HG02870 (cell line): Measurements from ENCODE around the gene BTBD7.
"Not testable (repeated sequence)": the region's sequence is repeated elsewhere in the genome, so short reads cannot be mapped to it uniquely, and the experiment has no call there.

Source experiments
- ATAC-seq: cut with Tn5 transposase; IDR thresholded peaks from one replicate; pipeline ENCODE4 v1.9.1; 2021; ENCODE audit warnings: mild to moderate bottlenecking, moderate library complexity; ENCODE audit not compliant: unreplicated experiment

BTBD7 gene

DNA sequence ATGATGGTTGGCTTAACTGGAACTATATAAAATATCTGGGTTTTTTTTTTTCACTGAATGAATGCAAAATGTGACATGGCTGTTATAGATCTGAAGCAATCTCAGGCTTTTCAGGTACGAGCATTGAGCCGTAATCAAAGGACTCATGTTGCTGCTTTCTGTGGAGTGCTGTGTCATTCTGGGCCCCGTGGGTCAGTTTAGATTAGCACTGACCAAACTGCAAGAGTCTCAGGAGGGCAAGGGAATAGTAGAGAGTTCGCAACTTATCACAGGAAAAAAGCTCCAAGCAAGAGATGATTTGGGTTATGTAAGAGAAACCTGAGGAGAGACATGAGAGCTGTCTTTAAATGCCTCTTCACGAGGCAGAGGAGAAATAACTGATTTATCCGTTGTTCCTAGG, 66.7 kb downstream of the BTBD7 start:
- no peak for ATAC-seq

DNA sequence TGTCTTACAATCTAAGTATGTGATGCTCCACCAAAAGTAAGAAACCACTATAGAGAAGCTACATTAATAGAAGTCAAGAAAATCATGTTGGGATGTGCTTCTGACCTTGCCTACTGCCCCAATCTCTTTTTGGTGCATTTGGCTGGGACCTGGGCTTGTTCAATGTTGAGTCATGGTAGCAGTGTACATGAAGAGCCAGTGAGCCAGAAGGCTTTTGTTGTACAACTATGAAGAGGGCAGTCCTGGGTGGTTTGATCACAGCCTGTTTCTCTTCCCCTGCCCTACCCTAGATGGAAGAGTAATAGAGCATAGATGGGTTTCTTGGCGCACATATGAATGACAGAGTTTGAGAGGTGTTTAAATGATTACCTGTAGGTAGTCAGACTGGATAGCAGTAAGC, 69.4 kb downstream of the BTBD7 start:
- no peak for ATAC-seq

- ATAC-seq = no peak
Observed at GRCh38 chr14:93262446-93262845, 70.4 kb downstream of the BTBD7 start.

GRCh38 chr14:93249128-93249831, 83.6 kb downstream of the BTBD7 start:
- no peak for ATAC-seq

DNA sequence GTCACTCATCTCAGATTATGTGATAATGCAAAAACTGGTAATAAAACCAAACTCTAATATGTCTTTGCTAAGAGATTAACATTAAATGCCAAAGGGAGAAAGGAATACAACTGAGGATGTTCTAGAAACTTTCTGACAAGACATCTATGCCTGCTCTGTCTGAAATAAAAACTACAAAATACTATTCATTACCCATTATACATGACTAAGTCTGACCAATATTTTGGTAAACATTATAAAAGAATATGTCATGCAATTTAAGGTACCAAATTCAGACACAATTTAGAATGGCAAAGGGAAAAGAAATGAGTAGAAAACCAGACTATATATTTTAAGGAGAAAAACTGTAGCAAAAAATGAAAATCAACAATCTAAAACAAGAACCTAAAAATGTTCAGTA, 86.3 kb downstream of the BTBD7 start:
- ATAC-seq = no peak

DNA sequence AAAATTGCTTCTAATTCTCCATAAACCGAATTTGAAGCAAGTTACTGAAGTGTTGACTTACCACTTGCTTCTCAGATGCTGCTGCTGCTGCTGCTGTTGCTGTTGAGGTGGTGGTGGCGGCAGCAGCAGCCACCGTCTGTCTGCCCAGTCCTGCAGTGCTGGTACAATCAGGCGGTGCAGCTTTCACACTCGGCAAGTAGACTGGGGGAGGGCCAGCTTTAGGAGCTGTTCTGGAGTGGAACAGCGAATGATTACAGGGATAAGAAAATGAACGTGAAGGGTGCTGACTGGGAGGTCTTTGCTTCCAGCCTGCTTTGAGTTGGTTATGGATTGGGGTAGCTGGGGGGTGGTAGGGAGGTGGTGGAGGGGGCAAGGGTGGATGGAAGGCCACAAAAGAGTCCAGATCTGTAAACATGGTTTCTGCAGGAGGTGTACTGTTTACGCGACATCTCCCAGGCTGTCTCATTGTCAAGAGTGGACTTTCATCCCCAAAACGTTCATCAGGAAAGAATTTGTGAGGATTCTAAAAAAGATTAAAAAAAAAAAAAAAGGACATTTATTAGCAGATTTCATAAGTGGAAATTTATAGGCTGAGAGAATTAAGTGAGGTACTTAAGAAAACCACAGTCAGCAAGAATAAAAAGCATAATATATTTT, 86.9 kb downstream of the BTBD7 start:
- ATAC-seq = no peak

DNA sequence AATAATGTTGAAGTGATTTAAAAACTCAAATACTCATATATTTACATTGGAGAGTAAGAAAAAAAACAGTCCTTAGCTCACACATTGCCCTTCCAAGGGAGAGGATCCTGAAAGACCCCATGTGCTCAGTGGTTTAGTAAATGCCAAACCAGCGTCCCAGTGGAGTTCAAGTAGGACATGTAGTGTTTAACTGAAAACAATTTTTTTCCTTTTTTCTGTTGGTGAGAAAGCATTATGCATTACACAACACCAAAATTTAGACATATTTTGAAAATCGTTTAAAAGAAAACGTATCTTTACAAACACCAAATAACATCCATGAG, 92.2 kb downstream of the BTBD7 start:
- no peak for ATAC-seq

- no peak for ATAC-seq
Observed at GRCh38 chr14:93239869-93240677, 92.8 kb downstream of the BTBD7 start.

DNA sequence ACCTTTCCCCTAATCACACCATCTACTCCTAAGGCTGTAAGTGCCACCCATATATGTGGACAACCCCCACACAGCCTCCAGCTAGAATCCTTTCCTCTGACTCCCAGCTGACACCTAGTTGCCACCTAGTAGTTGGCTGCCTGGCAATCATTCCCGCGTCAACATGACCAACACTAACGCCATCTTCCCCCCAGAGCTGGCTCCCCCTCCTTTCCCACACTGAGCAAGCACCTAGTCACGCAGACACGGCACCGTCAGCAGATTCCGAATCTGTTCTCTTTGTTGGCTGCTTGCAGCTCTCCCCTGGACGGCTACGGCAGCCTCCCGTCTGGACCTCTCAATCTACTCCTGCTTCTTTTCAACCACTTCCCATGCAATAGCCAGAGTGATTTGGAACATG, 98.0 kb downstream of the BTBD7 start:
- no peak for ATAC-seq

GRCh38 chr14:93233078-93233477, 99.8 kb downstream of the BTBD7 start:
- ATAC-seq = not testable (repeated sequence)

GRCh38 chr14:93232159-93232558, 100.7 kb downstream of the BTBD7 start:
- no peak for ATAC-seq

DNA sequence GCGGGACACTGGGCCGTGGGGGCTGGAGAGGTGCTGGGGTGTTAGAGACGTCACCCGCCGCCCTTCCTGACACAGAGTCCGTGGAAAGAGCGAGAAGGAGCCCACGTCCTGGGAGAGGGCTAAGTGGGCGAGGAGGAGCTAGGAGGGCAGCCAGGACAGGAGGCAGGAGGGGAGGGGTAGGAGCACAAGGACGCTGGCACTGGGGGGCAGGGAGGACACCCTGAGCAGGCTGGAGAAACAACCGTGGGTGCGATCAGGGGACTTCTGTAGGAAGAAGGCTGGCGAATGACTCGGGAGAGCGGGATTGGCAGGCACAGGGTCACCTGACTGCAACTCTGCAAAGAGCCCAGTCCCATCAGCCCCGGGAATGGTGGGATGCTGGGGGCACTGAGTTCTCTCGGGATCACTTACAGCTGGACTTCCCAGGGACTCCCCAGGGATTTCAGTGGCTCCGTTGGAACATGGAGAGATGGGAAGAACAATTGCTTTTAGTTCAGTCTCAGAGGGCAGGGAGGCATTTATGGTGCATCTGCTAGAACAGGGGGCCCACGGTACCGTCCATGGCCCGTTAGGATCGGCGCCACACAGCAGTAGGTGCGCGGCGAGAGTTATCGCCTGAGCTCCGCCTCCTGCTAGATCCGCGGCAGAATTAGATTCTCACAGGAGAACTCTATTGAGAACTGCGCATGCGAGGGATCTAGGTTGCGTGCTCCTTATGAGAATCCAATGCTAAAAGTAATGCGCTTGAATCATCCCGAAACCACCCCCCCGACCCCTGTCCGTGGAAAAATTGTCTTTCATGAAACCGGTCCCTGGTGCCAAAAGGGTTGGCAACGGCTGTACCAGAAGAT, 101.5 kb downstream of the BTBD7 start:
- ATAC-seq = no peak

DNA sequence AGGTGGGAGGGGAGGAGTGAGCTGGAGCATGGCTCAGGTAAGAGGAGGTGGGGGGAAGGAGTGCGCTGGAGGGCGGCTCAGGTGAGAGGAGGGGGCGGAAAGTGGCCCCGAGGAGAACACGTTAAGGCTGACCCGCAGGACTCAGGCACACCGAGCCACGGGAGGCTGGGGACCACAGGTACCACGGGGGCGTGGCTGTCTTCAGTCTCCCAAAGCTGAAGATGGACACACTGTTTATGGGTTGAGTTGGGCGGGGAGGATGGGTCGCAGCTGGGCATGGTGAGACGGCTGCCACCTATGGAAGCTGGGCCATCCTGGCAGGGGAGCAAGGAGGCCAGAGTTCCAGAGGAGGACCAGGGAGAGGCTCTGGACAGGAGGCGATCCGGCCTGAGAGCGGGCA, 102.3 kb downstream of the BTBD7 start:
- ATAC-seq = no peak

- no peak for ATAC-seq
Observed at GRCh38 chr14:93228550-93228949, 104.3 kb downstream of the BTBD7 start.

GRCh38 chr14:93223565-93223964, 109.3 kb downstream of the BTBD7 start:
- ATAC-seq = no peak

DNA sequence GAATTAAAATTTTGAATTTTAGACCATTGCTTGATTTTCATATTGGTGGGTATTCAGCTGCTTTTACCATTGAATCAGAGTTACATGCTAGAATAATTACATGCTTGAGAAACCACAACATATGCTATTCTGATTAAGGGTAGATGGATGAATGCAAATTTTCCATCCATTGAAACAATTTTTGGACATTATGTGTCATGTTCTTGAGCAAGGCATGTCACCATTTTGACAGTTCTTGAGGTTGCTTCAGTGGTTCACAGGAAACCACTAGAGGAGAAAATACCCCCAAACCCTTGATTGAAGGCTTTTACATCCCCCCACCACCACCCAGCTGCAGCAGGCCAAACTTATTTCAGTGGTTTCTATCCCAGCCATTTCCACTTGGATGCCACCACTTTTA, 112.3 kb downstream of the BTBD7 start:
- ATAC-seq = no peak

DNA sequence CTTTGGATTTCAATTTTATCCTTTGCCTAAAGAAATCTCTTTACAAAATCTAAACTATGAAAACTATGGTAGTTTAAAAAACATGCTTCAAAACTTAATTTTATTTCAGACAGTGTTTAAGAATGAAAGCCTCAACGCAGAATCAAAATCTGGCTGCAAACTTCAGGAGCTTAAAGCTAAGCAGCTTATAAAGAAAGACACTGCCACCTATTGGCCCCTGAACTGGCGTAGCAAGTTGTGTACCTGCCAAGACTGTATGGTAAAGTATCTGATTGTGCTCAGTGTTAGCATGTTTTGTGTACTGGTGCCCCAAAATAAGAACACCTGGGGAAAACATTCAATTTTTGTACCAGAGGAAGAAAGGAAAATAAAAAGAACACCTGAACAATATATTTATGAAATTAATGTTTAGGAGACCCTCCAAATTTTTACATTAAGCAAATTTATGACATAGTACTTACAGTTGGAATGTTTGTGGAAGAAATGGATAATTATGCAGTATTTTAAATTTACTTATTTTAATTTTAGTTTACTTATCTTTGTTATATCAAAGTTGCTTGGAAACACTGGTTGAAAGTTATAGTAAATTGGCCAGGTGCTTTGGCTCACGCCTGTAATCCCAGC, 113.6 kb downstream of the BTBD7 start:
- ATAC-seq = peak; percentile 42

GRCh38 chr14:93214598-93214997, 118.2 kb downstream of the BTBD7 start:
- ATAC-seq = no peak

DNA sequence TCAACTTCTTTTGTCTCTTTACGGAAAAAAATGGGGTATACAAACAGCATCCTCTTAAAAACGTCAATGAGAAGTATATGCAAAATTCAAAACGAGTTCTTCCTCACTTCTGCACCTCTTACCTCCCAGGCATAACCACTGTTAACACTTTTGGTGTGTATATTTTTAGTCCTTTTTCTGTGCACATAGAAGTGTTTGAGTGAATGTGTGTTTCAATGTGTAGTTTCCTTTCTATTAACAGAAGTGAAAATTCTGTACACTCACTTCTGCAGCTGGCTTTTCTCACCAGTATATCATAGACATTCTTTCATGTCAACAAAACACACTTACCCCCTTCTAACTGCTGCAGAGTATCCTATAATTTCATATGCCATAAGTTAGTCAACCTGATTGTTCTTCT, 120.4 kb downstream of the BTBD7 start:
- peak; percentile 78 for ATAC-seq

- peak; percentile 36 for ATAC-seq
Observed at GRCh38 chr14:93207468-93208308, 125.1 kb downstream of the BTBD7 start.
